SK-N-SH (cell line): Measurements from ENCODE around the gene CDC45. TPM values are rescaled to one million over a fixed set of nuclear protein-coding genes. Genes with fewer than 3 reads are reported as not detected.

Experiments
- CTCF ChIA-PET: fragments of 300-600, 350-600 bp; formaldehyde crosslinking; extraction: SDS; loops from one replicate; lab custom pipeline; 2021; lab: Yijun Ruan, JAX
- POLR2A ChIA-PET: fragments of 350-600 bp; sonication (Branson Sonifier 250); formaldehyde crosslinking; extraction: SDS; loops from one replicate; lab custom pipeline; 2020; ENCODE audit warnings: antibody characterized with exemption, inconsistent platforms; lab: Yijun Ruan, JAX
- DNase-seq: peaks from one replicate; pipeline ENCODE4 v3.0.0; 2012
- H2AFZ ChIP-seq: fragments of 200-600 bp; sonication (generic); 2 replicates; pipeline ENCODE4 v1.8.1; 2016; ENCODE audit warnings: antibody characterized with exemption, mild to moderate bottlenecking, low read depth
- H3F3A ChIP-seq: fragments of 200-600 bp; sonication (generic); replicated peaks from 2 replicates; pipeline ENCODE3; 2016; ENCODE audit warnings: antibody characterized with exemption, mild to moderate bottlenecking; ENCODE audit not compliant: insufficient read depth
- H3K27ac ChIP-seq, 2 experiments: fragments of 200-500 bp in 1 of 2; fragments of 200-600 bp in 1 of 2; sonication (Bioruptor generic) in 1 of 2; sonication (generic), shearing (Covaris generic) in 1 of 2; 2 replicates each; pipeline versions ENCODE4 v1.5.1 to v1.6.1; 2014 to 2016; ENCODE audit warnings: low read depth in 2 of 2, inconsistent platforms in 1 of 2, low read length in 1 of 2, mild to moderate bottlenecking in 1 of 2, mixed read lengths in 1 of 2
- H3K27me3 ChIP-seq: fragments of 200-600 bp; sonication (generic), shearing (Covaris generic); 2 replicates; pipeline ENCODE4 v1.6.1; 2016; ENCODE audit warnings: mixed run types; ENCODE audit not compliant: insufficient read depth
- H3K36me3 ChIP-seq, 2 experiments: fragments of 200-500 bp in 1 of 2; fragments of 200-600 bp in 1 of 2; sonication (Bioruptor generic) in 1 of 2; sonication (generic) in 1 of 2; replicated peaks in 1 of 2; 2 replicates each; pipeline versions ENCODE3 to v1.5.1; 2014 to 2016; ENCODE audit warnings: low read length in 1 of 2, mild to moderate bottlenecking in 1 of 2; ENCODE audit not compliant: insufficient read depth in 2 of 2, control insufficient read depth in 1 of 2
- H3K4me1 ChIP-seq, 2 experiments: fragments of 200-500 bp in 1 of 2; fragments of 200-600 bp in 1 of 2; sonication (Bioruptor generic) in 1 of 2; sonication (generic), shearing (Covaris generic) in 1 of 2; 2 replicates each; pipeline versions ENCODE4 v1.5.1 to v1.6.1; 2014 to 2016; ENCODE audit warnings: low read depth in 1 of 2, low read length in 1 of 2, mixed run types in 1 of 2; ENCODE audit not compliant: insufficient read depth in 2 of 2, control insufficient read depth in 1 of 2
- H3K4me2 ChIP-seq: fragments of 200-600 bp; sonication (generic), shearing (Covaris generic); 2 replicates; pipeline ENCODE4 v1.6.1; 2017; ENCODE audit warnings: mixed run types
- H3K4me3 ChIP-seq, 2 experiments: fragments of 200-500 bp in 1 of 2; fragments of 200-600 bp in 1 of 2; sonication (Bioruptor generic) in 1 of 2; sonication (generic), shearing (Covaris generic) in 1 of 2; 2 replicates each; pipeline versions ENCODE4 v1.5.1 to v1.8.1; 2014 to 2016; ENCODE audit warnings: low read depth in 2 of 2, inconsistent platforms in 1 of 2, low read length in 1 of 2, mild to moderate bottlenecking in 1 of 2, mixed read lengths in 1 of 2, moderate library complexity in 1 of 2
- H3K79me2 ChIP-seq: fragments of 200-600 bp; sonication (generic); 2 replicates; pipeline ENCODE4 v1.8.1; 2017; ENCODE audit warnings: mild to moderate bottlenecking; ENCODE audit not compliant: insufficient read depth
- H3K9ac ChIP-seq: fragments of 200-600 bp; sonication (generic); 2 replicates; pipeline ENCODE4 v1.6.1; 2017; ENCODE audit warnings: mixed run types
- H3K9me2 ChIP-seq: fragments of 200-600 bp; sonication (generic); 2 replicates; pipeline ENCODE4 v1.6.1; 2017; ENCODE audit warnings: mixed run types
- H3K9me3 ChIP-seq: fragments of 200-600 bp; sonication (generic); 2 replicates; pipeline ENCODE4 v1.6.1; 2017; ENCODE audit warnings: mixed run types, mild to moderate bottlenecking, moderate library complexity
- H4K20me1 ChIP-seq: fragments of 200-600 bp; sonication (generic); 2 replicates; pipeline ENCODE4 v1.6.1; 2017; ENCODE audit warnings: mild to moderate bottlenecking, mixed run types; ENCODE audit not compliant: insufficient read depth
- CHD2 ChIP-seq: fragments of 150-350 bp; IDR thresholded peaks from 2 replicates; pipeline ENCODE4 v1.6.1; 2018; ENCODE audit warnings: low read length; ENCODE audit not compliant: partially characterized antibody
- ELF1 ChIP-seq: IDR thresholded peaks from 2 replicates; pipeline ENCODE4 v1.4.0; 2012
- EZH2phosphoT487 ChIP-seq: fragments of 200-600 bp; sonication (generic); IDR thresholded peaks from 2 replicates; pipeline ENCODE4 v1.6.1; 2017; ENCODE audit warnings: low read depth, mixed run types, mild to moderate bottlenecking, antibody characterized with exemption, moderate library complexity, borderline replicate concordance
- FOSL2 ChIP-seq: IDR thresholded peaks from 2 replicates; pipeline ENCODE4 v1.4.0; 2012; ENCODE audit warnings: low read depth, mild to moderate bottlenecking, moderate library complexity, borderline replicate concordance
- FOXJ3 ChIP-seq: sonication (generic); formaldehyde crosslinking; IDR thresholded peaks from 2 replicates; pipeline ENCODE4 v1.5.1; 2020; ENCODE audit warnings: mild to moderate bottlenecking, missing genetic modification reagents
- FOXM1 ChIP-seq: IDR thresholded peaks from 2 replicates; pipeline ENCODE4 v1.4.0; 2012; ENCODE audit warnings: low read depth, mild to moderate bottlenecking
- GABPA ChIP-seq: IDR thresholded peaks from 2 replicates; pipeline ENCODE4 v1.4.0; 2012; ENCODE audit warnings: low read depth, mild to moderate bottlenecking
- GATA2 ChIP-seq: sonication (generic); formaldehyde crosslinking; IDR thresholded peaks from 2 replicates; pipeline ENCODE4 v1.5.0; 2020; ENCODE audit warnings: mild to moderate bottlenecking, missing genetic modification reagents
- IRF3 ChIP-seq: fragments of 150-350 bp; IDR thresholded peaks from 2 replicates; pipeline ENCODE4 v1.6.1; 2016; ENCODE audit warnings: mild to moderate bottlenecking, low read depth, low read length
- JUND ChIP-seq: IDR thresholded peaks from 2 replicates; pipeline ENCODE4 v1.4.0; 2012
- MXI1 ChIP-seq: IDR thresholded peaks from 2 replicates; pipeline ENCODE4 v1.6.1; 2012; ENCODE audit warnings: mild to moderate bottlenecking, low read depth, low read length, improper control_type of control experiment
- NRF1 ChIP-seq: IDR thresholded peaks from 2 replicates; pipeline ENCODE4 v1.6.1; 2012; ENCODE audit warnings: low read depth, mild to moderate bottlenecking, low read length
- PBX3 ChIP-seq: IDR thresholded peaks from 2 replicates; pipeline ENCODE4; 2012
- POLR2AphosphoS5 ChIP-seq: IDR thresholded peaks from 2 replicates; pipeline ENCODE4 v1.6.1; 2012; ENCODE audit warnings: low read depth, low read length
- RCOR1 ChIP-seq: fragments of 150-350 bp; IDR thresholded peaks from 2 replicates; pipeline ENCODE4 v1.6.1; 2017; ENCODE audit warnings: antibody characterized with exemption, low read length
- REST ChIP-seq: IDR thresholded peaks from 2 replicates; pipeline ENCODE4 v1.6.1; 2012; ENCODE audit warnings: mild to moderate bottlenecking, low read depth, low read length, moderate library complexity
- RFX5 ChIP-seq: IDR thresholded peaks from 2 replicates; pipeline ENCODE4 v1.6.1; 2012; ENCODE audit warnings: mild to moderate bottlenecking, improper control_type of control experiment, low read length
- SIN3A ChIP-seq: IDR thresholded peaks from 2 replicates; pipeline ENCODE4 v1.6.1; 2012; ENCODE audit warnings: low read depth, mild to moderate bottlenecking, low read length, moderate library complexity, borderline replicate concordance
- SMC3 ChIP-seq: IDR thresholded peaks from 2 replicates; pipeline ENCODE4 v1.6.1; 2012; ENCODE audit warnings: low read depth, low read length, improper control_type of control experiment
- TAF1 ChIP-seq: IDR thresholded peaks from 2 replicates; pipeline ENCODE4 v1.6.1; 2012; ENCODE audit warnings: low read depth, mild to moderate bottlenecking, low read length, moderate library complexity, borderline replicate concordance
- TCF12 ChIP-seq: IDR thresholded peaks from 2 replicates; pipeline ENCODE4 v1.4.0; 2012
- USF1 ChIP-seq: IDR thresholded peaks from 2 replicates; pipeline ENCODE4 v1.4.0; 2012; ENCODE audit warnings: low read depth, borderline replicate concordance
- USF2 ChIP-seq: fragments of 150-350 bp; IDR thresholded peaks from 2 replicates; pipeline ENCODE4 v1.6.1; 2017; ENCODE audit warnings: antibody characterized with exemption, low read length, low read depth, borderline replicate concordance
- YY1 ChIP-seq: IDR thresholded peaks from 2 replicates; pipeline ENCODE4 v1.4.0; 2012; ENCODE audit warnings: low read depth, mild to moderate bottlenecking
- ZBTB33 ChIP-seq: IDR thresholded peaks from 2 replicates; pipeline ENCODE4 v1.4.0; 2012; ENCODE audit warnings: low read depth, borderline replicate concordance
- WGBS: methylation state at CpG from one replicate; pipeline ENCODE4 v1.1.6; 2017; ENCODE audit warnings: low lambda C conversion rate; 5-methylcytosine and 5-hydroxymethylcytosine counted together
- polyA plus RNA-seq, 3 experiments: library from polyadenylated mRNA; depleted of rRNA; stranded (reverse); fragments of >200 nt; gene quantifications; 2 replicates each; pipeline ENCODE4 v1.2.3, GENCODE V29; 2012

CDC45 gene
- polyA plus RNA-seq, 1 of the 3 experiments (the other 2 are of a cell fraction) = 23.6 TPM

- Histone ChIP-seq H3K4me1 (peaks cover 5 to 16% of the 10 kb centered on the region in 2 experiments; a peak in 3 of 4 replicates), H3K4me3 (peak within 1 kb of the TSS; percentile 94 to 95), H3K9me2 (no peaks in the 10 kb centered on the region), H3K36me3 (peaks cover 15 to 18% of the 10 kb centered on the region in 2 experiments), H3K27ac (peak within 1 kb of the TSS; percentile 95 to 99), H2AFZ (peak within 1 kb of the TSS; percentile 89), H3K9ac (peak within 1 kb of the TSS; percentile 91), H3K4me2 (peak within 1 kb of the TSS; percentile 80), H3F3A (peaks cover 4% of the 10 kb centered on the region), H4K20me1 (peaks cover 38% of the 10 kb centered on the region), H3K9me3 (no peaks in the 10 kb centered on the region), H3K27me3 (no peaks in the 10 kb centered on the region), H3K79me2 (peaks cover 75% of the 10 kb centered on the region)
- ChIA-PET POLR2A (interaction anchor here (0.5 to 1.6 kb wide), 6 partner anchors 10 to 334 kb away, joined by 3 to 7 read pairs (median 4); partner anchors contain the start of genes ESS2 and HIRA), CTCF (interaction anchor here (0.9 to 3.0 kb wide), 5 partner anchors 9 to 335 kb away, joined by 3 to 19 read pairs (median 7); partner anchors contain the start of genes ESS2 and SLC25A1)
- peak; percentile 91 for DNase-seq
- 0% methylated on average over 5 of the region's 42 CpGs for WGBS
- TF ChIP-seq IRF3 = no peak
- no peak for TF ChIP-seq USF1
- no peak for TF ChIP-seq RFX5
- TF ChIP-seq FOXM1 = no peak
- TF ChIP-seq USF2 = no peak
- no peak for TF ChIP-seq TCF12
- TF ChIP-seq GATA2 = no peak
- TF ChIP-seq SIN3A = no peak
- no peak for TF ChIP-seq SMC3
- no peak for TF ChIP-seq EZH2phosphoT487
- no peak for TF ChIP-seq REST
- no peak for TF ChIP-seq NRF1
- TF ChIP-seq TAF1 = peak; percentile 34; the same call in 1 of the 2 replicates
- no peak for TF ChIP-seq ZBTB33
- TF ChIP-seq RCOR1 = no peak
- TF ChIP-seq MXI1 = peak; percentile 39; the same call in 1 of the 2 replicates
- peak; percentile 44; the same call in 1 of the 2 replicates for TF ChIP-seq POLR2AphosphoS5
- TF ChIP-seq ELF1 = no peak
- TF ChIP-seq PBX3 = peak; percentile 66
- TF ChIP-seq FOSL2 = no peak
- TF ChIP-seq CHD2 = no peak
- TF ChIP-seq FOXJ3 (CRISPR knock-in tag) = no peak
- no peak for TF ChIP-seq YY1
- TF ChIP-seq GABPA = peak; percentile 77
- no peak for TF ChIP-seq JUND
Measured at GRCh38 chr22:19478901-19479354, 792 bp upstream of the CDC45 start, which contains the start of gene UFD1. Gene UFD1 (minus strand): TSS chr22:19479193. CDS start chr22:19479085, 108 bp downstream.
